ENCODE results near the gene LGR6.

The LGR6 gene

GRCh38 chr1:202361224-202361623 lies 167.6 kb downstream of the LGR6 start:
- H3K27ac ChIP-seq (ENCODE audit: low read length), result no peak overlapping the region
- H3K4me2 ChIP-seq (ENCODE audit: low read depth, low read length), result no peak overlapping the region
- no peaks in the 10 kb centered on the region for H3K9me2 ChIP-seq (replicated peaks; ENCODE audit: insufficient read depth, low read length)

GRCh38 chr1:202361701-202362100 lies 168.1 kb downstream of the LGR6 start:
- no peak overlapping the region for H3K9ac ChIP-seq (ENCODE audit: low read length)

More at GRCh38 chr1:202361224-202361623, 167.6 kb downstream of the LGR6 start:
- Histone ChIP-seq H3K9me3 (replicated peaks; ENCODE audit: insufficient read depth, low read length) (no peaks in the 10 kb centered on the region), H3K27me3 (replicated peaks; ENCODE audit: insufficient read depth, low read length) (no peaks in the 10 kb centered on the region), H3K4me3 (ENCODE audit: low read length) (no peak overlapping the region), H3K9ac (ENCODE audit: low read length) (no peak overlapping the region), H3K79me2 (ENCODE audit: low read length) (peaks cover 92% of the 10 kb centered on the region), H4K20me1 (ENCODE audit: insufficient read depth, low read length) (no peaks in the 10 kb centered on the region), H2AFZ (ENCODE audit: low read length) (no peak overlapping the region), H3K4me1 (ENCODE audit: low read length) (no peaks in the 10 kb centered on the region), H3K36me3 (replicated peaks; ENCODE audit: insufficient read depth, low read length) (no peaks in the 10 kb centered on the region), H3F3A (ENCODE audit: insufficient read depth, low read length) (no peaks in the 10 kb centered on the region)
- no peak for TF ChIP-seq EZH2phosphoT487 (IDR thresholded peaks at IDR 0.05; ENCODE audit: low read length)
- no peak for TF ChIP-seq CTCF (IDR thresholded peaks at IDR 0.05; ENCODE audit: low read length)
- no peak for TF ChIP-seq EZH2 (optimal IDR thresholded peaks at IDR 0.05; ENCODE audit: low read depth, low read length)
- no peak for DNase-seq

GRCh38 chr1:202362212-202362611 lies 168.6 kb downstream of the LGR6 start:
- Histone ChIP-seq H3K79me2 (ENCODE audit: low read length) (peaks cover 88% of the 10 kb centered on the region), H3K9me2 (replicated peaks; ENCODE audit: insufficient read depth, low read length) (no peaks in the 10 kb centered on the region), H3K9me3 (replicated peaks; ENCODE audit: insufficient read depth, low read length) (no peaks in the 10 kb centered on the region), H3K4me2 (ENCODE audit: low read depth, low read length) (no peak overlapping the region), H3K27me3 (replicated peaks; ENCODE audit: insufficient read depth, low read length) (no peaks in the 10 kb centered on the region), H3K4me1 (ENCODE audit: low read length) (no peaks in the 10 kb centered on the region), H2AFZ (ENCODE audit: low read length) (no peak overlapping the region), H3K36me3 (replicated peaks; ENCODE audit: insufficient read depth, low read length) (no peaks in the 10 kb centered on the region), H3K9ac (ENCODE audit: low read length) (no peak overlapping the region), H3K4me3 (ENCODE audit: low read length) (no peak overlapping the region), H3F3A (ENCODE audit: insufficient read depth, low read length) (no peaks in the 10 kb centered on the region), H3K27ac (ENCODE audit: low read length) (no peak overlapping the region), H4K20me1 (ENCODE audit: insufficient read depth, low read length) (no peaks in the 10 kb centered on the region)
- TF ChIP-seq EZH2 (optimal IDR thresholded peaks at IDR 0.05; ENCODE audit: low read depth, low read length) (no peak), EZH2phosphoT487 (IDR thresholded peaks at IDR 0.05; ENCODE audit: low read length) (no peak), CTCF (IDR thresholded peaks at IDR 0.05; ENCODE audit: low read length) (no peak)
- no peak for DNase-seq

More at GRCh38 chr1:202361701-202362100, 168.1 kb downstream of the LGR6 start:
- no peak overlapping the region for H3K4me2 ChIP-seq (ENCODE audit: low read depth, low read length)
- H3K27me3 ChIP-seq (replicated peaks; ENCODE audit: insufficient read depth, low read length), result no peaks in the 10 kb centered on the region
- H3F3A ChIP-seq (ENCODE audit: insufficient read depth, low read length), result no peaks in the 10 kb centered on the region
- no peaks in the 10 kb centered on the region for H3K4me1 ChIP-seq (ENCODE audit: low read length)
- TF ChIP-seq CTCF (IDR thresholded peaks at IDR 0.05; ENCODE audit: low read length) (no peak), EZH2 (optimal IDR thresholded peaks at IDR 0.05; ENCODE audit: low read depth, low read length) (no peak), EZH2phosphoT487 (IDR thresholded peaks at IDR 0.05; ENCODE audit: low read length) (no peak)
- H3K36me3 ChIP-seq (replicated peaks; ENCODE audit: insufficient read depth, low read length), result no peaks in the 10 kb centered on the region
- H4K20me1 ChIP-seq (ENCODE audit: insufficient read depth, low read length), result no peaks in the 10 kb centered on the region
- no peak for DNase-seq
- no peaks in the 10 kb centered on the region for H3K9me2 ChIP-seq (replicated peaks; ENCODE audit: insufficient read depth, low read length)
- H3K79me2 ChIP-seq (ENCODE audit: low read length), result peaks cover 88% of the 10 kb centered on the region
- no peak overlapping the region for H2AFZ ChIP-seq (ENCODE audit: low read length)
- H3K27ac ChIP-seq (ENCODE audit: low read length), result no peak overlapping the region
- no peaks in the 10 kb centered on the region for H3K9me3 ChIP-seq (replicated peaks; ENCODE audit: insufficient read depth, low read length)
- H3K4me3 ChIP-seq (ENCODE audit: low read length), result no peak overlapping the region

All from MM.1S (cell line).